RWPE1 (cell line): Measurements from ENCODE around the gene MET.

Experiments used
- CTCF ChIA-PET: fragments of 350-600 bp; sonication (Branson Sonifier 250); formaldehyde crosslinking; extraction: SDS; loops from one replicate; lab custom pipeline; 2021; lab: Yijun Ruan, JAX
- POLR2A ChIA-PET: fragments of 400-600 bp; formaldehyde crosslinking; extraction: SDS; loops from one replicate; lab custom pipeline; 2020; ENCODE audit warnings: antibody characterized with exemption; ENCODE audit not compliant: low non-redundant PET; lab: Yijun Ruan, JAX
- DNase-seq: peaks from one replicate; pipeline ENCODE4 v3.0.0; 2012; ENCODE audit warnings: low spot score
- H3K27ac ChIP-seq: fragments of 450-650 bp; 2 replicates; pipeline ENCODE4 v1.5.1; 2017
- TF ChIP-seq, protein P1 (sequence below): fragments of 450-650 bp; conservative IDR thresholded peaks from 2 replicates; pipeline ENCODE4 v1.5.1; 2017; ENCODE audit warnings: low read depth, mild to moderate bottlenecking

Gene MET

DNA sequence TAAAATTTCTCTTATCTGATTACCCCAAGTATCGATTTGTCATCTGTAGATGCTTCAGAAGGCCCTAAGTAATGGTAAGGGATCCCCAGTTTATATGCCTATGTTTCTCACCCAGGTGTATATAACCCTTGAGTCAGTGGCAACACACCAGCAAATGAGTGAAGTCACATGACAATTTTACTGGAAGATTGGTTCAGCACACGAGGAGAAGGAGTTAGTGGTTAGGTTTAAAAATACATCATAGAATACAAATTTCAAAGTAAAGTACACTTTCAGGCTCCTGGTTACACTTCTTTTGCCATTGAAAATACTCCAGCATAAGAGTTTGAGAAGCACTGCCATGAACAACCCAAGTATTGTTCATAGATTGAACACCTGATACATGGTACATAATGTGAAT lies 160.7 kb downstream of the MET start:
- TF ChIP-seq, protein P1, sequence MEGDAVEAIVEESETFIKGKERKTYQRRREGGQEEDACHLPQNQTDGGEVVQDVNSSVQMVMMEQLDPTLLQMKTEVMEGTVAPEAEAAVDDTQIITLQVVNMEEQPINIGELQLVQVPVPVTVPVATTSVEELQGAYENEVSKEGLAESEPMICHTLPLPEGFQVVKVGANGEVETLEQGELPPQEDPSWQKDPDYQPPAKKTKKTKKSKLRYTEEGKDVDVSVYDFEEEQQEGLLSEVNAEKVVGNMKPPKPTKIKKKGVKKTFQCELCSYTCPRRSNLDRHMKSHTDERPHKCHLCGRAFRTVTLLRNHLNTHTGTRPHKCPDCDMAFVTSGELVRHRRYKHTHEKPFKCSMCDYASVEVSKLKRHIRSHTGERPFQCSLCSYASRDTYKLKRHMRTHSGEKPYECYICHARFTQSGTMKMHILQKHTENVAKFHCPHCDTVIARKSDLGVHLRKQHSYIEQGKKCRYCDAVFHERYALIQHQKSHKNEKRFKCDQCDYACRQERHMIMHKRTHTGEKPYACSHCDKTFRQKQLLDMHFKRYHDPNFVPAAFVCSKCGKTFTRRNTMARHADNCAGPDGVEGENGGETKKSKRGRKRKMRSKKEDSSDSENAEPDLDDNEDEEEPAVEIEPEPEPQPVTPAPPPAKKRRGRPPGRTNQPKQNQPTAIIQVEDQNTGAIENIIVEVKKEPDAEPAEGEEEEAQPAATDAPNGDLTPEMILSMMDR, result no peak
- ChIA-PET CTCF (interaction anchor here (0.6 kb wide), 1 partner anchor 162 kb away, joined by 4 read pairs; no protein-coding TSS in a partner anchor), POLR2A (no interaction called here)
- no peak for DNase-seq
- H3K27ac ChIP-seq, result no peak overlapping the region

DNA sequence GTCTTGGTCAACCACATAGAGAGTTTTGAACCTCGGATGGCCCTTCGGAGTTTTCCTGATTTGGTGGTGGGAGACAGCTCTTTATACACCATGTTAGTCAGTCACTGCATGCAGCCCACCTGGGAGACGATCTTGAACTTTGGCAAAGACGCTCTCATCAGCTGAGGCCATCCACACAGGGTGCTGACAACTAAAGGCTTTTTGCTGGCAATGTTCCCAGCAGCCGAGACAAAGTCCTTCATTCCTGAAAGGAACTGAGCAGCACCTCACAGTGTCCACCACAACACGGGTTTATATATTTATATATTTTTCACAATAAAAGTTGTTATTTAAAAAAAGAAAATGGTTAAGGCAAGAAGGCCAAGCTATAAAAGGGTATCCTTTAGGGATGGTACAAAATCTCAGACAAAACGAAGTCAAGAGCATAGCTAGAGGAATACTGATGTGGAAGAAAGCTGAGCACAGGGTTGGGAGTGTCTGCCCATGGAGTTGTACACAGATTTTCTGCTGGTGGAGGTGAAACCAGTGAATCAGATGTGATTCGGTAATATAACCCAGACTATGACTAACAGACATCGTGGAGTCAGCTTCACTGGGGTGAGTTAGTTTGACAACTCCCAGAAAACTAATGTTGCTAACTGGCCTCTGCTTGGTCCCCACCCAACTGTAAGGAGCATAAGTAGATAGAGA lies 163.0 kb downstream of the MET start:
- no peak overlapping the region for H3K27ac ChIP-seq
- TF ChIP-seq, protein P1, result no peak
- DNase-seq, result peak; percentile 61
- CTCF ChIA-PET, result interaction anchor here (0.6 kb wide), 2 partner anchors 58 to 309 kb away, joined by 3 read pairs; no protein-coding TSS in a partner anchor
- POLR2A ChIA-PET, result no interaction called here

- no peak overlapping the region for H3K27ac ChIP-seq
- POLR2A ChIA-PET, result no interaction called here
- no peak for DNase-seq
- CTCF ChIA-PET, result no interaction called here
- TF ChIP-seq, protein P1, result no peak
Observed at GRCh38 chr7:116836048-116836447, 164.1 kb downstream of the MET start.

GRCh38 chr7:116836911-116837310 lies 164.9 kb downstream of the MET start:
- CTCF ChIA-PET, result interaction anchor here (0.6 kb wide), 1 partner anchor 22 kb away, joined by 3 read pairs; no protein-coding TSS in a partner anchor
- no peak overlapping the region for H3K27ac ChIP-seq
- POLR2A ChIA-PET, result interaction anchor here (0.6 kb wide), 1 partner anchor 43 kb away, joined by 3 read pairs; no protein-coding TSS in a partner anchor
- TF ChIP-seq, protein P1, result no peak
- peak; percentile 79 for DNase-seq

GRCh38 chr7:116837586-116837985 lies 165.6 kb downstream of the MET start:
- DNase-seq, result no peak
- H3K27ac ChIP-seq, result no peak overlapping the region
- POLR2A ChIA-PET, result interaction anchor here (0.6 kb wide), 1 partner anchor 42 kb away, joined by 3 read pairs; no protein-coding TSS in a partner anchor
- CTCF ChIA-PET, result interaction anchor here (0.6 kb wide), 1 partner anchor 22 kb away, joined by 3 read pairs; no protein-coding TSS in a partner anchor
- TF ChIP-seq, protein P1, result no peak

DNA sequence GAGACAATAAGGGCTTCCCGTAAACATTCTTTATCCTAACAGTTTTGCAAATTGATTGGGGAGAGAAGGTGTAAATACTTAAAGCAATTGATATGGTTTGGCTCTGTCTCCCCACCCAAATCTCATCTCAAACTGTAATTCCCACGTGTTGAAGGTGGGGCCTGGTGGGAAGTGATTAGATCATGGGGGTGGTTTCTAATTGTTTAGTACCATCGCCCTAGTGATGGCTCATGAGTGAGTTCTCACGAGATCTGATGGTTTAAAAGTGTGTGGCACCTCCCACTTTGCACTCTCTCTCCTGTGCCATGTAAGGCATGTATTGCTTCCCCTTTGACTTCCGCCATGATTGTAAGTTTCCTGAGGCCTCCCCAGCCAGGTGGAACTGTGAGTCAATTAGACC lies 168.3 kb downstream of the MET start:
- no peak for DNase-seq
- TF ChIP-seq, protein P1, result no peak
- H3K27ac ChIP-seq, result no peak overlapping the region
- CTCF ChIA-PET, result no interaction called here
- POLR2A ChIA-PET, result no interaction called here
